Activated T-helper 2 cell treated with anti-CD3 and anti-CD28 coated beads, Interferon-gamma antibody, Interleukin-2, Interleukin-4, amounts not matched to agents 10 μg/mL and 5 μg/mL and 100 μg/mL, durations not matched to agents 14 hours and 24 hours and 36 hours (primary cell): ENCODE data around the gene AFMID. TPM values are rescaled to one million over a fixed set of nuclear protein-coding genes. Genes with fewer than 3 reads are reported as not detected.

Source experiments
- DNase-seq: peaks from one replicate; pipeline ENCODE4 v3.0.0; 2021; ENCODE audit warnings: low spot score
- H3K27ac Mint-ChIP-seq: one replicate; pipeline ENCODE4 v1.8.0; 2021; ENCODE audit warnings: mixed read lengths
- H3K27me3 Mint-ChIP-seq: one replicate; pipeline ENCODE4 v1.8.0; 2021; ENCODE audit warnings: low read depth, mixed read lengths
- H3K36me3 Mint-ChIP-seq: one replicate; pipeline ENCODE4 v1.8.0; 2021; ENCODE audit warnings: low read depth, mixed read lengths
- H3K4me1 Mint-ChIP-seq: one replicate; pipeline ENCODE4 v1.8.0; 2021; ENCODE audit warnings: low read depth, mixed read lengths
- H3K4me3 Mint-ChIP-seq: one replicate; pipeline ENCODE4 v1.8.0; 2021; ENCODE audit warnings: low read depth, mild to moderate bottlenecking, moderate library complexity, mixed read lengths
- H3K9me3 Mint-ChIP-seq: one replicate; pipeline ENCODE4 v1.8.0; 2021; ENCODE audit warnings: mixed read lengths
- intact Hi-C: fragments of 100-400 bp; cut with micrococcal nuclease; formaldehyde crosslinking; loops from one replicate; pipeline ENCODE4 v1.15.1; 2023
- total RNA-seq: library from RNA; stranded (reverse); gene quantifications from 2 replicates; pipeline ENCODE4 v1.2.3, GENCODE V29; 2022

The AFMID gene
- total RNA-seq, 1 donor from 2014 or later: 27.8 TPM

GRCh38 chr17:78255953-78256706, 69.0 kb downstream of the AFMID start:
- Mint-ChIP-seq H3K27me3 (no peaks in the 10 kb centered on the region), H3K9me3 (no peaks in the 10 kb centered on the region), H3K27ac (no peak overlapping the region), H3K4me3 (no peak overlapping the region), H3K4me1 (peaks cover 39% of the 10 kb centered on the region), H3K36me3 (no peaks in the 10 kb centered on the region)
- no peak for DNase-seq
- intact Hi-C loops: no loop called here

DNA sequence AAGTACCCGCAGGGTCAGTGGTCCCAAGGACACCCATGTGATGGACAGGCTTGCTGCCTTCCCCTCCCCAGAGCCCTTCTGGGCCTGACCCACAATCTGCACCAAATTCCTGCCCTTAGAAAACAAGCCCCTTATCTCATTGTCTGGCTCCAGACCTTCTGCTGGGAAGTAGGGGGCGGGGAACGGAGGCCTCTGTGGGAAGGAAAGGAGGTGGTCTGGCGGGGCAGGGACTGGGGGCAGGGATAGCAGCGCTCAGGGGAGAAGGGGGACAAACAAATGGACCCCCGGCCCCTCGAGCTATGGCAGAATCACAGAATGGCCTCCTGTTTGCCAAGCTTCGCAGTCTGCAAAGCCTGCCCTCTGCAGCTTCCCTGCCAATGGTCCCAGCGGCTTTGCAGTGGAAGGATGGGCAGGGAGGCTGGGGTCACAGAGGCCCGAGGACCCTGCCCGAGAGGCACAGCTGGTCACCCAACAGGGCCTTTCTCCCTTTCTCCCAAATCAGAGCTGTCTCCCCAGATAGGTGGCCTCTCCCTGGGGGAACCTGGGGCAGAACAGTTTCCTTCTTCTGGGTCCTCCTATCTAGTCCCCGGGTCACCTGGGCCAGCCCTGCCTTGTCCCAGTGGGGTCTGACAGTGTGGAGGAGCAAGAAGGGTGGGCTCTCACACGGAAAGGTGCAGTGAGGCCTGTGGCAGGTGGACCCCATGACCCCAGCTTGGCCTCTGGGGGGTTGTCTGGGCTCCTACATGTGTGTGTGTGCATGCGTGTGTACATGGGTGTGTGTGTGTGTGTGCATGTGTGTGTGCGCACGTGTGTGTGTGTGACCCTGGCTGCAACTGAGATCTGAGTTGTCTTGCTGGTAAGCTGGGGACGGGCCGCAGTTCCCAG, 69.8 kb downstream of the AFMID start:
- intact Hi-C loops: no loop called here
- no peak for DNase-seq
- no peak overlapping the region for H3K4me3 Mint-ChIP-seq
- no peaks in the 10 kb centered on the region for H3K36me3 Mint-ChIP-seq
- no peaks in the 10 kb centered on the region for H3K9me3 Mint-ChIP-seq
- H3K4me1 Mint-ChIP-seq: peaks cover 37% of the 10 kb centered on the region
- no peaks in the 10 kb centered on the region for H3K27me3 Mint-ChIP-seq
- H3K27ac Mint-ChIP-seq: no peak overlapping the region

Other genes starting within 250 kb of the AFMID start
- 18.4 and 25.0 TPM in 2 replicates for gene TNRC6C, start 228.7 kb upstream of the AFMID start, total RNA-seq
- 240 and 241 TPM in 2 replicates for gene TMC6, start 58.6 kb upstream of the AFMID start, total RNA-seq
- 196 and 208 TPM in 2 replicates for gene TMC8, start 56.6 kb upstream of the AFMID start, total RNA-seq
- not detected in 2 replicates for gene C17orf99, start 41.0 kb upstream of the AFMID start, total RNA-seq
- 92.5 and 92.9 TPM in 2 replicates for gene SYNGR2, start 18.8 kb upstream of the AFMID start, total RNA-seq
- 64.6 and 65.9 TPM in 2 replicates for gene TK1, start 310 bp upstream of the AFMID start, total RNA-seq
- 48.4 and 48.6 TPM in 2 replicates for gene BIRC5, start 26.9 kb downstream of the AFMID start, total RNA-seq
- gene TMEM235, start 44.3 kb downstream of the AFMID start, total RNA-seq: not detected in 2 replicates
- 93.5 and 99.8 TPM in 2 replicates for gene SOCS3, start 172.7 kb downstream of the AFMID start, total RNA-seq
- gene PGS1, start 191.3 kb downstream of the AFMID start, total RNA-seq: 59.3 and 64.1 TPM in 2 replicates